ENCODE data around the gene KRTAP10-11.
"Not testable (repeated sequence)": the region's sequence is repeated elsewhere in the genome, so short reads cannot be mapped to it uniquely, and the experiment has no call there.

KRTAP10-11 gene, protein sequence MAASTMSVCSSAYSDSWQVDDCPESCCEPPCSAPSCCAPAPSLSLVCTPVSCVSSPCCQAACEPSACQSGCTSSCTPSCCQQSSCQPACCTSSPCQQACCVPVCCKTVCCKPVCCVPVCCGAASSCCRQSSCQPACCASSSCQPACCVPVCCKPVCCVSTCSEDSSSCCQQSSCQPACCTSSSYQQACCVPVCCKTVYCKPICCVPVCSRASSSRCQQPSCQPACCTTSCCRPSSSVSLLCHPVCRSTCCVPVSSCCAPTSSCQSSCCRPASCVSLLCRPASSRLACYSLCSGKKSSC

DNA sequence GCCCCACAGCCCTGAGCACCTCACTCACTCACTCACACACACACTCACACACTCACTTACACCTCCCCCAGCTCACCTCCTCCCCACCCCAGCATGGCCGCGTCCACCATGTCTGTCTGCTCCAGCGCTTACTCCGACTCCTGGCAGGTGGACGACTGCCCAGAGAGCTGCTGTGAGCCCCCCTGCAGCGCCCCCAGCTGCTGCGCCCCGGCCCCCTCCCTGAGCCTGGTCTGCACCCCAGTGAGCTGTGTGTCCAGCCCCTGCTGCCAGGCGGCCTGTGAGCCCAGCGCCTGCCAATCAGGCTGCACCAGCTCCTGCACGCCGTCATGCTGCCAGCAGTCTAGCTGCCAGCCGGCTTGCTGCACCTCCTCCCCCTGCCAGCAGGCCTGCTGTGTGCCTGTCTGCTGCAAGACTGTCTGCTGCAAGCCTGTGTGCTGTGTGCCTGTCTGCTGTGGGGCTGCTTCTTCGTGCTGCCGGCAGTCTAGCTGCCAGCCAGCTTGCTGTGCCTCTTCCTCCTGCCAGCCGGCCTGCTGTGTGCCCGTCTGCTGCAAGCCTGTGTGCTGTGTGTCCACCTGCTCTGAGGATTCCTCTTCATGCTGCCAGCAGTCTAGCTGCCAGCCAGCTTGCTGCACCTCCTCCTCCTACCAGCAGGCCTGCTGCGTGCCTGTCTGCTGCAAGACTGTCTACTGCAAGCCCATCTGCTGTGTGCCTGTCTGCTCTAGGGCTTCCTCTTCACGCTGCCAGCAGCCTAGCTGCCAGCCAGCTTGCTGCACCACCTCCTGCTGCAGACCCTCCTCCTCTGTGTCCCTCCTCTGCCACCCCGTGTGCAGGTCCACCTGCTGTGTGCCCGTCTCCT lies at the start of gene KRTAP10-11:
TSS of gene KRTAP10-11 (plus strand) at position 49 of the 856 bp plus-strand sequence. CDS start at position 94, 45 bp downstream.
- peak; percentile 9 for FAIRE-seq
- DNase-seq (ENCODE audit: insufficient read length, low spot score) = not testable (repeated sequence)

GRCh38 chr21:44598061-44598460 lies 48.2 kb upstream of the KRTAP10-11 start:
- FAIRE-seq = no peak
- DNase-seq (ENCODE audit: insufficient read length, low spot score) = no peak

DNA sequence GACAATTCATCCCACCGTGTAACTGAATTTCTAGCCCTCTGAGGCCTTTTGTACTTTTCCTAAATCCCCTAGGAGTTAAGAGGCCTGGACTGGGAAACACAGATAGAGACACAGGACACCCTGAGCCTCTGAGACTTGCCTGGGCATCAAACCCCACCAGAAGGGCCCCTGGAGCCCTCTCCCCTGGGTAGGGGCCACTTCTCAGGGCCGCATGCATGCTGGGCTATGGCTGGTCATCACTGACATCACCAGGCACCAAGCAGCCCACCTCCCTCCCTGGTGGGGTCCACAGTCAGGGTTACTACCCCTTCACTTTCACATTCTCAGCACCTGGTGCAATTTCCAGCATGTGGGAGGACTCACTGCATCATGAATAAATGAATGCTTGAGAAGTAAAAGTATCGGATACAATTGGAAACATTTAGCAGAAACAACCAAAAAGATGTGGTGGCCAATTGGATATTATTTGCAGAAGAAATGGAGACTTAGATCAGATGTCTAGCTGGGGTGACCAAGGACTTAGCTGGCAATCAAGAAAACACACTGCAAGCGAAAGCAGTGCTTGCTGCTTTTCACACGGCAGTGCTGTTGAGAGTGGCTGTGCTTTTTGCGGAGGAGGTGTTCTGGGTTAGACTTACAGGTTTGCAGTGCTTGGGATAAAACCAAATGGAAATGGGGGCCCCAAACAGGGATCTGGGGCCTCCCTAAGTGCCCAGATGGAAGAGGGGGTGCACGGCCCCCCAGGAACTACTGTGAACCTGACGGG lies 46.8 kb upstream of the KRTAP10-11 start:
- no peak for FAIRE-seq
- DNase-seq (ENCODE audit: insufficient read length, low spot score) = no peak

DNA sequence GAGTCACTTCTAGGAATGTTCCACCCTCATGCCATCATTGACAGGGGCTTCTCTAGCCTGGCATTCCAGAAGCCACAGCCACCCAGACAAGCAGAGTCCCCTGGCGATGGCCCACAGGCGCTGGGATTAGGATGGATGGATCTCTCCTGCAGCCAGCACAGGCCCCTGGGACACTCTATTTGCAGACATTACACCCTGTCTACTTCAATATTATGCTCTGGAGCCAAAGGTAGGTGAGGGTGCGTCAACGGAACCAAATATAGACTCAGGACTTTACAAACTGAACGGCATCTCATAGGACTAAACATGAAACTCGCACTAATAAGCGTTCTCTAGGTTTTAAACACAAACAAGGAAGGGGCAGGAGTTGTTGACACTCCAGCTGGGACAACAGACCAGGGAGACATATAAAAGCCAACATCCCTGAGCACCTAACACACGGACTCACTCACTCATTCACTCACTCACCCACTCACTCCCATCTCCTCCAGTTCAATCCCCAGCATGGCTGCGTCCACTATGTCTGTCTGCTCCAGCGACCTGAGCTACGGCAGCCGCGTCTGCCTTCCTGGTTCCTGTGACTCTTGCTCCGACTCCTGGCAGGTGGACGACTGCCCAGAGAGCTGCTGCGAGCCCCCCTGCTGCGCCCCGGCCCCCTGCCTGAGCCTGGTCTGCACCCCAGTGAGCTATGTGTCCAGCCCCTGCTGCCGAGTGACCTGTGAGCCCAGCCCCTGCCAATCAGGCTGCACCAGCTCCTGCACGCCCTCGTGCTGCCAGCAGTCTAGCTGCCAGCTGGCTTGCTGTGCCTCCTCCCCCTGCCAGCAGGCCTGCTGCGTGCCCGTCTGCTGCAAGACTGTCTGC lies 45.9 kb upstream of the KRTAP10-11 start, which contains the start of gene KRTAP10-7:
TSS of gene KRTAP10-7 (plus strand) at position 480 of the 861 bp plus-strand sequence. CDS start at position 505, 25 bp downstream.
- not testable (repeated sequence) for FAIRE-seq; DNase-seq (ENCODE audit: insufficient read length, low spot score)

DNA sequence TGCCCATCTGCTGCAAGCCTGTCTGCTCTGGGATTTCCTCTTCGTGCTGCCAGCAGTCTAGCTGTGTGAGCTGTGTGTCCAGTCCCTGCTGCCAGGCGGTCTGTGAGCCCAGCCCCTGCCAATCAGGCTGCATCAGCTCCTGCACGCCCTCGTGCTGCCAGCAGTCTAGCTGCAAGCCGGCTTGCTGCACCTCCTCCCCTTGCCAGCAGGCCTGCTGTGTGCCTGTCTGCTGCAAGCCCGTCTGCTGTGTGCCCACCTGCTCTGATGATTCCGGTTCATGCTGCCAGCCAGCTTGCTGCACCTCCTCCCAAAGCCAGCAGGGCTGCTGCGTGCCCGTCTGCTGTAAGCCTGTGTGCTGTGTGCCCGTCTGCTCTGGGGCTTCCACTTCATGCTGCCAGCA lies 45.1 kb upstream of the KRTAP10-11 start:
- FAIRE-seq; DNase-seq (ENCODE audit: insufficient read length, low spot score): not testable (repeated sequence)

GRCh38 chr21:44601596-44602462 lies 44.4 kb upstream of the KRTAP10-11 start:
- DNase-seq (ENCODE audit: insufficient read length, low spot score) (no peak), FAIRE-seq (no peak)

DNA sequence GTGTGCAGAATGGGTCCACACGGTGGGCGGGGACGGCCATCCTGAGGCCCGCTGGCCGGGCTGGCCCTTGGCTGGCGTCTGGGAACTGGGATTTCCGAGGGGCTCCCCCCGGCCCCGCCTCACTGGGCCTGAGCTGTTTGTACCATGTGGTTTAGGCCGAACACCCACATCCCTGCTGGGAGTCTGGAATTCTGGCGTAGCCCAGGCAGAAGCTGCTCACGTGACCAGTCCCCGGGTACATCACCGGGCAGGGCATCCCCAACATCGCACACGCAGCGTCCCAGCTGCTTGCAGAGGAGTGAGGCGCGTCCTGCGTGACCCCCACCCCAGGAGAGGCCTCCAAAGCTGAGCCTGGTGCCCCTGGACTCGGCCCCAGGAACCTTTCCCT lies 43.8 kb upstream of the KRTAP10-11 start:
- no peak for FAIRE-seq

GRCh38 chr21:44603109-44603875 lies 42.9 kb upstream of the KRTAP10-11 start:
- FAIRE-seq (no peak), DNase-seq (ENCODE audit: insufficient read length, low spot score) (no peak)

More for the DNA sequence above, 43.8 kb upstream of the KRTAP10-11 start:
- DNase-seq (ENCODE audit: insufficient read length, low spot score) = no peak

- DNase-seq (ENCODE audit: insufficient read length, low spot score) (no peak), FAIRE-seq (no peak)
Observed at GRCh38 chr21:44603911-44604310, 42.3 kb upstream of the KRTAP10-11 start.

DNA sequence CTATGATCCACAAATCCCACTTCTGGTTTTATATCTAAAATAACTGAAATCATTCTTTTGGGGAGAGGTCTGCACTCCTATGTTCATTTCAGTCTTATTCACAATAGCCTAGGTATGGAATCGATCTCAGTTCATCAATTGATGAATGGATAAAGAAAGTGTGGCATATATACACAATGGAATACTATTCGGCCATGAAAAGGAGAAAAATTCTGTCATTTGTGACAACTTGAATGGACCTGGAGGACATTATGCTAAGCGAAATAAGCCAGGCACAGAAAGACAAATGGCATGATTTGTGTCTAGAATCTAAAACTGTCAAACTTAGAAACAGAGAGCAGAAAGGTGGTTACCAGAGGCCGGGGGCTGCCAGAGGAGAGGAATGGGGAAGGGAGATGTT lies 39.7 kb upstream of the KRTAP10-11 start:
- DNase-seq (ENCODE audit: insufficient read length, low spot score) = no peak
- no peak for FAIRE-seq

DNA sequence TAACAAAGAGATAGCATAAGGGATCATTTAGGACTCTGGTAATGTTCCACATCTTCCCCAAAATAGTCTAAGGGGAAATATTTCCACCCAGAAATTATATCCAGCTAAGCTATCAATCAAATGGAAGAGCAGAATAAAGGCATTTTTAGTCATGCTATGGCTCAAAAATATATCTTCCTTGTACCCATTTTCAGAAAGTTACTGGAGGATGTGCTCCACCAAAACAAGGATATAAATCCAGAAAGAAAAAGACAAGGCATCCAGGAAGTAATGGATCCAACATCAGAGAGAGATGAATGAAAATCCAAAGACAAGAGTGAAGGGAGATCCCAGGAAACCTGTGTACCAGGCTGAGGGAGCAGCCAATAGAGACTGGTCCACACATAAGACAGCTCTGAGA lies 37.0 kb upstream of the KRTAP10-11 start:
- FAIRE-seq (no peak), DNase-seq (ENCODE audit: insufficient read length, low spot score) (no peak)

- DNase-seq (ENCODE audit: insufficient read length, low spot score); FAIRE-seq: not testable (repeated sequence)
Observed at GRCh38 chr21:44610157-44610843, 35.9 kb upstream of the KRTAP10-11 start.

- no peak for DNase-seq (ENCODE audit: insufficient read length, low spot score)
- FAIRE-seq = no peak
Observed at GRCh38 chr21:44611551-44611950, 34.7 kb upstream of the KRTAP10-11 start.

DNA sequence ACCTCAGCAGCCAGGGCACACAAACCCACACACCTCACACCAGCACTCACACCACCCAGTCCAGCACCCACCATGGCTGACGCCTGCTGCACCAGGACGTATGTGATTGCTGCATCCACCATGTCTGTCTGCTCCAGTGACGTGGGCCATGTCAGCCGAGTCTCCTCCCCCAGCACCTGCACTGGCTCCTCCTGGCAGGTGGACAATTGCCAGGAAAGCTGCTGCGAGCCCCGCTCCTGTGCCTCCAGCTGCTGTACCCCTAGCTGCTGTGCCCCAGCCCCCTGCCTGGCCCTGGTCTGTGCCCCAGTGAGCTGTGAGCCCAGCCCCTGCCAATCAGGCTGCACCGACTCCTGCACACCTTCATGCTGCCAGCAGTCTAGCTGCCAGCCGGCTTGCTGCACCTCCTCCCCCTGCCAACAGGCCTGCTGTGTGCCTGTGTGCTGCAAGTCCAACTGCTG lies 34.2 kb upstream of the KRTAP10-11 start, which contains the start of gene KRTAP10-8:
TSS of gene KRTAP10-8 (plus strand) at position 51 of the 458 bp plus-strand sequence. CDS start at position 73, 22 bp downstream.
- FAIRE-seq (no peak), DNase-seq (ENCODE audit: insufficient read length, low spot score) (no peak)

DNA sequence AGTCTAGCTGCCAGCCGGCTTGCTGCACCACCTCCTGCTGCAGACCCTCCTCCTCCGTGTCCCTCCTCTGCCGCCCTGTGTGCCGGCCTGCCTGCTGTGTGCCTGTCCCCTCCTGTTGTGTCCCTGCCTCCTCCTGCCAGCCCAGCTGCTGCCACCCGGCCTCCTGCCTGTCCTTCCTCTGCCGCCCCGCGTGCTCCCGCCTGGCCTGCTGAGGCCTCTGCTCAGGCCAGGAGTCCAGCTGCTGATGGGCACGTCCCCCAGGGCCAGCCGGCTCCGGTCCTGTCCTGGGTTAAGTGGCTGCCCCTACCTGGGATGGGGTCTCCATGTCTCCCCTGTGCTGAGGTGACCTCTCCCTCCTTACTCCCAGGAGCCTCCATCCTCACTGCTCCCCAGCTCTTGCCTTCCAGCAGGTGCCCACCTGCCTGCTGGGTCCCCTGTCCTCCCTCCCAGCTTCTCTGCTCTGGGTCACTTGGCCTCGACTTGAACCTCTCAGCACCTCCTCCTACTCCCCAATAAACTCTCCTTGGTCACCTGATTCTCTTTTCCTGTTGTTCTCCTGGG lies 33.5 kb upstream of the KRTAP10-11 start:
- FAIRE-seq = no peak

GRCh38 chr21:44613386-44614155 lies 32.6 kb upstream of the KRTAP10-11 start:
- FAIRE-seq (no peak), DNase-seq (ENCODE audit: insufficient read length, low spot score) (no peak)

More for the DNA sequence above, 33.5 kb upstream of the KRTAP10-11 start:
- DNase-seq (ENCODE audit: insufficient read length, low spot score) = no peak
